Measurements from ENCODE around the gene COL16A1.

COL16A1 gene

DNA sequence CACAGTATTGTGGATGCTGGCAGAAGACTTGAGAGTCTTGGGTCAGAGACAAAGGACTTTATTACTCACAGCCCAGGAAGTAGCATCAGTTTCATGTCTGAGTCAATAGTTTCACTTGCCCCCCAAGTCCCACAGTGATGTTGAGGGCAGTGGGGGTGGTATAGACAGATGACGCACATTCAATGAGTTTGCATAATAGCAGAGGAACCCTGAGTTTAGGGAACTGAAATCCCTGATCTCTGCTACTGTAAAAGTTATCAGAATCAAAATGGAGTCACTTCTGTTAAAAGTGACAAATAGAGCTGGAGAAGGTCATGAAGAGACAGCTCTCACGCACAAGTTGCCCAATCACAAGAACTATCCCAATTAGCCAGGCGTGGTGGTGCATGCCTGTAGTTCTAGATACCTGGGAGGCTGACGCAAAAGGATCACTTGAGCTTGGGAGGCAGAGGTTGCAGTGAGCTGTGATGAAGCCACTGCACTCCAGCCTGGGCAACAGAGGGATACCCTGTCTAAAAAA lies 97.8 kb downstream of the COL16A1 start:
- no peak for DNase-seq (ENCODE audit: low read depth in 2 of 2, low spot score in 1 of 2)
